Endothelial cell of umbilical vein (primary cell): ENCODE results near the gene DLX6. TPM values are rescaled to one million over a fixed set of nuclear protein-coding genes. Genes with fewer than 3 reads are reported as not detected.

Source experiments
- BruUV-seq: library from RNA; stranded (reverse); fragments of 400-500 nt; replicated peaks from 2 replicates; lab custom pipeline; 2021; lab: Mats Ljungman, UMichigan
- CTCF ChIA-PET: fragments of 300-600, 350-600 bp; sonication (Branson Sonifier 250); formaldehyde crosslinking; loops from one replicate; lab custom pipeline; 2021; ENCODE audit warnings: antibody characterized with exemption, inconsistent platforms; lab: Charles Lee
- POLR2A ChIA-PET: fragments of 300-600, 350-600 bp; sonication (Branson Sonifier 250); formaldehyde crosslinking; loops from one replicate; lab custom pipeline; 2021; ENCODE audit warnings: antibody characterized with exemption, inconsistent platforms; lab: Charles Lee
- DNase-seq: peaks from one replicate; pipeline ENCODE4 v3.0.0-alpha.2; 2011; ENCODE audit warnings: low read depth, low spot score
- FAIRE-seq: peaks from 2 replicates; lab custom pipeline; 2011; peaks lifted over from hg19 to GRCh38; lab: Jason Lieb, UNC
- H2AFZ ChIP-seq: 2 replicates; pipeline ENCODE4 v1.6.0; 2012; ENCODE audit warnings: low read depth, low read length, control low read depth, inconsistent platforms
- H3K27ac ChIP-seq: 2 replicates; pipeline ENCODE4 v1.5.1; 2011; ENCODE audit warnings: low read depth, mild to moderate bottlenecking, control low read depth, low read length, moderate library complexity; ENCODE audit not compliant: insufficient read depth
- H3K27me3 ChIP-seq, 2 experiments: 2 replicates each; pipeline versions ENCODE4 v1.6.0 to v1.6.1; 2011; ENCODE audit warnings: low read length in 2 of 2, mixed read lengths in 1 of 2; ENCODE audit not compliant: control insufficient read depth in 2 of 2, insufficient read depth in 2 of 2
- H3K36me3 ChIP-seq, 2 experiments: 2 replicates in 1 of 2; 3 replicates in 1 of 2; pipeline ENCODE4 v1.5.1; 2011; ENCODE audit warnings: low read length in 2 of 2, mild to moderate bottlenecking in 1 of 2, moderate library complexity in 1 of 2; ENCODE audit not compliant: control insufficient read depth in 2 of 2, insufficient read depth in 2 of 2; ENCODE audit errors: extremely low read depth in 1 of 2
- H3K4me1 ChIP-seq: 3 replicates; pipeline ENCODE4 v1.5.1; 2011; ENCODE audit warnings: mild to moderate bottlenecking, low read length; ENCODE audit not compliant: control insufficient read depth, insufficient read depth; ENCODE audit errors: extremely low read depth
- H3K4me2 ChIP-seq: 2 replicates; pipeline ENCODE4 v1.6.1; 2011; ENCODE audit warnings: low read length, control low read depth, mixed read lengths; ENCODE audit not compliant: insufficient read depth
- H3K4me3 ChIP-seq, 3 experiments: fragments of 200-600 bp in 1 of 3; sonication (generic), shearing (Covaris generic) in 1 of 3; replicated peaks in 1 of 3; 2 replicates each; pipeline ENCODE4 v1.5.1; 2011 to 2016; ENCODE audit warnings: control low read depth in 3 of 3, low read length in 3 of 3, mild to moderate bottlenecking in 2 of 3, inconsistent platforms in 1 of 3, low read depth in 1 of 3, moderate library complexity in 1 of 3; ENCODE audit not compliant: insufficient read depth in 1 of 3
- H3K79me2 ChIP-seq: 2 replicates; pipeline ENCODE4 v1.6.0; 2012; ENCODE audit warnings: low read length, inconsistent platforms; ENCODE audit not compliant: control insufficient read depth, insufficient read depth
- H3K9ac ChIP-seq: replicated peaks from 2 replicates; pipeline ENCODE3; 2011; ENCODE audit warnings: low read length, control low read depth; ENCODE audit not compliant: insufficient read depth; ENCODE audit errors: extremely low read depth
- H3K9me1 ChIP-seq: replicated peaks from 3 replicates; pipeline ENCODE4 v1.6.0; 2011; ENCODE audit warnings: mild to moderate bottlenecking, low read length; ENCODE audit not compliant: control insufficient read depth, insufficient read depth; ENCODE audit errors: extremely low read depth
- H3K9me3 ChIP-seq: replicated peaks from 2 replicates; pipeline ENCODE4 v1.5.1; 2012; ENCODE audit warnings: low read length, inconsistent platforms; ENCODE audit not compliant: control insufficient read depth, insufficient read depth
- H4K20me1 ChIP-seq: replicated peaks from 2 replicates; pipeline ENCODE3; 2011; ENCODE audit warnings: mild to moderate bottlenecking, low read length; ENCODE audit not compliant: control insufficient read depth, insufficient read depth; ENCODE audit errors: extremely low read depth
- EZH2 ChIP-seq: IDR thresholded peaks from 2 replicates; pipeline ENCODE4 v1.6.1; 2012; ENCODE audit warnings: borderline replicate concordance, low read depth, mild to moderate bottlenecking, moderate library complexity, low read length, inconsistent platforms; ENCODE audit not compliant: severe bottlenecking
- FOS ChIP-seq: IDR thresholded peaks from 2 replicates; pipeline ENCODE4 v1.6.1; 2011; ENCODE audit warnings: mild to moderate bottlenecking, low read length, moderate library complexity, borderline replicate concordance; ENCODE audit not compliant: insufficient read depth
- JUN ChIP-seq: IDR thresholded peaks from 2 replicates; pipeline ENCODE4 v1.6.1; 2011; ENCODE audit warnings: borderline replicate concordance, low read depth; ENCODE audit not compliant: insufficient read length, insufficient read depth
- MAX ChIP-seq: IDR thresholded peaks from 2 replicates; pipeline ENCODE4 v1.6.1; 2011; ENCODE audit not compliant: insufficient read depth, insufficient read length
- MYC ChIP-seq: IDR thresholded peaks from one replicate; pipeline ENCODE4 v1.6.1; 2011; ENCODE audit warnings: mild to moderate bottlenecking, low read depth, low read length
- POLR2A ChIP-seq: IDR thresholded peaks from 2 replicates; pipeline ENCODE4 v1.6.1; 2012; ENCODE audit warnings: low read depth, mild to moderate bottlenecking, control low read depth, low read length
- POLR2AphosphoS5 ChIP-seq: IDR thresholded peaks from 2 replicates; pipeline ENCODE4 v1.6.1; 2012; ENCODE audit warnings: low read depth, mild to moderate bottlenecking, control low read depth, low read length, moderate library complexity; ENCODE audit not compliant: insufficient read depth
- dilution Hi-C: fragments of 300-500 bp; cut with MboI; formaldehyde crosslinking; loops from one replicate; pipeline ENCODE4 v1.15.0; 2019; ENCODE audit warnings: low sequenced_read_pairs; ENCODE audit not compliant: extremely low pct_ligation_motif_present
- intact Hi-C: fragments of 100-400 bp; cut with micrococcal nuclease; formaldehyde crosslinking; loops from one replicate; pipeline ENCODE4 v1.10.0; 2022
- polyA plus RNA-seq, 4 experiments: library from polyadenylated mRNA; depleted of rRNA in 3 of 4; stranded (reverse) in 3 of 4; unstranded in 1 of 4; fragments of >200 nt; gene quantifications; 2 replicates each; pipeline versions ENCODE4 v1.2.1 to v1.2.3, GENCODE V29; 2011 to 2012; ENCODE audit warnings: missing spikeins in 1 of 4
- total RNA-seq: library from RNA; stranded (reverse); gene quantifications from 2 replicates; pipeline ENCODE4 v1.2.3, GENCODE V29; 2021
- TF ChIP-seq, protein P1 (sequence below), 2 donors: IDR thresholded peaks; 1 replicate in 1 of 2; 2 replicates in 1 of 2; pipeline ENCODE4 v1.5.1; 2011; ENCODE audit warnings: low read length in 2 of 2, mild to moderate bottlenecking in 2 of 2, moderate library complexity in 2 of 2, control low read depth in 1 of 2, inconsistent platforms in 1 of 2, low read depth in 1 of 2; ENCODE audit not compliant: insufficient read depth in 1 of 2; ENCODE audit errors: extremely low read depth in 1 of 2

DLX6 gene
- total and polyA plus RNA-seq, 2 donors (not counting 3 experiments of a cell fraction or from before 2014, with no cell fraction given) = not detected

GRCh38 chr7:96997512-96998032 is 7.8 kb upstream of the DLX6 start:
- no peaks in the 10 kb centered on the region for H3K9me1 ChIP-seq
- no peaks in the 10 kb centered on the region for H3K4me1 ChIP-seq
- ChIA-PET CTCF (no interaction called here), POLR2A (no interaction called here)
- H3K36me3 ChIP-seq = no peaks in the 10 kb centered on the region
- no TSS peak for BruUV-seq
- H3K9ac ChIP-seq = no peak overlapping the region
- no peaks in the 10 kb centered on the region for H4K20me1 ChIP-seq
- peak; percentile 69 for TF ChIP-seq EZH2
- TF ChIP-seq POLR2A = no peak
- no peak for TF ChIP-seq POLR2AphosphoS5
- TF ChIP-seq, protein P1, sequence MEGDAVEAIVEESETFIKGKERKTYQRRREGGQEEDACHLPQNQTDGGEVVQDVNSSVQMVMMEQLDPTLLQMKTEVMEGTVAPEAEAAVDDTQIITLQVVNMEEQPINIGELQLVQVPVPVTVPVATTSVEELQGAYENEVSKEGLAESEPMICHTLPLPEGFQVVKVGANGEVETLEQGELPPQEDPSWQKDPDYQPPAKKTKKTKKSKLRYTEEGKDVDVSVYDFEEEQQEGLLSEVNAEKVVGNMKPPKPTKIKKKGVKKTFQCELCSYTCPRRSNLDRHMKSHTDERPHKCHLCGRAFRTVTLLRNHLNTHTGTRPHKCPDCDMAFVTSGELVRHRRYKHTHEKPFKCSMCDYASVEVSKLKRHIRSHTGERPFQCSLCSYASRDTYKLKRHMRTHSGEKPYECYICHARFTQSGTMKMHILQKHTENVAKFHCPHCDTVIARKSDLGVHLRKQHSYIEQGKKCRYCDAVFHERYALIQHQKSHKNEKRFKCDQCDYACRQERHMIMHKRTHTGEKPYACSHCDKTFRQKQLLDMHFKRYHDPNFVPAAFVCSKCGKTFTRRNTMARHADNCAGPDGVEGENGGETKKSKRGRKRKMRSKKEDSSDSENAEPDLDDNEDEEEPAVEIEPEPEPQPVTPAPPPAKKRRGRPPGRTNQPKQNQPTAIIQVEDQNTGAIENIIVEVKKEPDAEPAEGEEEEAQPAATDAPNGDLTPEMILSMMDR (IDR thresholded peaks at IDR 0.05; ENCODE audit: extremely low read depth in 1 of 2, insufficient read depth in 1 of 2, low read depth in 1 of 2, low read length in 2 of 2) = no peak
- TF ChIP-seq JUN = no peak
- no peak for TF ChIP-seq MYC
- TF ChIP-seq FOS = no peak
- TF ChIP-seq MAX = no peak
- H3K4me2 ChIP-seq = no peak overlapping the region
- dilution Hi-C loops = no loop called here
- no peaks in the 10 kb centered on the region for H3K9me3 ChIP-seq
- H3K79me2 ChIP-seq = no peaks in the 10 kb centered on the region
- intact Hi-C loops = no loop called here
- FAIRE-seq (no peak), DNase-seq (no peak)
- no peak overlapping the region for H3K27ac ChIP-seq
- peaks cover 91 to 97% of the 10 kb centered on the region in 2 experiments for H3K27me3 ChIP-seq
- H3K4me3 ChIP-seq = no peak overlapping the region
- H2AFZ ChIP-seq = no peak overlapping the region
